Measurements from ENCODE around the gene WAC.
"Not testable (repeated sequence)": the region's sequence is repeated elsewhere in the genome, so short reads cannot be mapped to it uniquely, and the experiment has no call there.

WAC gene

GRCh38 chr10:28532337-28533185, at the start of gene WAC:
TSS of gene WAC (plus strand) at chr10:28533118. CDS start at chr10:28533580, 462 bp downstream.
- peak; percentile 91 for DNase-seq

- DNase-seq: no peak
These were observed 43.7 kb upstream of the WAC start for GRCh38 chr10:28489206-28489605.

GRCh38 chr10:28490256-28490865, 42.6 kb upstream of the WAC start:
- DNase-seq: not testable (repeated sequence)

GRCh38 chr10:28492116-28492920, 40.6 kb upstream of the WAC start:
- no peak for DNase-seq

- DNase-seq: no peak
These were observed 38.5 kb upstream of the WAC start for GRCh38 chr10:28494420-28494819.

- DNase-seq: no peak
These were observed 37.8 kb upstream of the WAC start for GRCh38 chr10:28495084-28495483.

- no peak for DNase-seq
These were observed 36.9 kb upstream of the WAC start for GRCh38 chr10:28496017-28496416.

- no peak for DNase-seq
These were observed 36.4 kb upstream of the WAC start for GRCh38 chr10:28496481-28496961.

- DNase-seq: no peak
These were observed 35.4 kb upstream of the WAC start for GRCh38 chr10:28497313-28498126.

GRCh38 chr10:28500203-28500602, 32.7 kb upstream of the WAC start:
- not testable (repeated sequence) for DNase-seq

- DNase-seq: peak; percentile 15
These were observed 29.8 kb upstream of the WAC start for GRCh38 chr10:28503114-28503513.

- no peak for DNase-seq
These were observed 27.5 kb upstream of the WAC start for GRCh38 chr10:28505359-28505959.

GRCh38 chr10:28508304-28508925, 24.5 kb upstream of the WAC start:
- no peak for DNase-seq

- DNase-seq: no peak
These were observed 23.6 kb upstream of the WAC start for GRCh38 chr10:28509286-28509685.

GRCh38 chr10:28514648-28515047, 18.3 kb upstream of the WAC start:
- no peak for DNase-seq

- DNase-seq: no peak
These were observed 12.6 kb upstream of the WAC start for GRCh38 chr10:28520346-28520745.

GRCh38 chr10:28520828-28521227, 12.1 kb upstream of the WAC start:
- not testable (repeated sequence) for DNase-seq

- DNase-seq: not testable (repeated sequence)
These were observed 11.0 kb upstream of the WAC start for GRCh38 chr10:28521961-28522360.

- no peak for DNase-seq
These were observed 9.1 kb upstream of the WAC start for GRCh38 chr10:28523725-28524252.

GRCh38 chr10:28530751-28531150, 2.2 kb upstream of the WAC start:
- no peak for DNase-seq

- no peak for DNase-seq
These were observed 257 bp downstream of the WAC start for GRCh38 chr10:28533186-28533564.

All from NCI-H1436 (cell line).